SK-N-SH treated with all-trans-retinoic acid at 6 μM for 48 hours (cell line): ENCODE data around the gene SVIL.

Experiments used
- ATAC-seq: fragments of 200-7000 bp; cut with Tn5 transposase; 3 replicates; pipeline ENCODE4 v1.9.1; 2020; ENCODE audit warnings: mild to moderate bottlenecking, moderate library complexity
- ARNTL ChIP-seq: fragments of 450-650 bp; formaldehyde crosslinking; IDR thresholded peaks from 2 replicates; pipeline ENCODE4 v1.5.0; 2020; ENCODE audit warnings: low read depth, mild to moderate bottlenecking, moderate library complexity, borderline replicate concordance
- BACH2 ChIP-seq: fragments of 250-450 bp; sonication (Bioruptor Pico); IDR thresholded peaks from 2 replicates; pipeline ENCODE4 v1.9.0; 2021; ENCODE audit warnings: mild to moderate bottlenecking, borderline replicate concordance
- CSDC2 ChIP-seq: fragments of 250-450 bp; sonication (Bioruptor Pico); IDR thresholded peaks from 2 replicates; pipeline ENCODE4 v1.5.0; 2020; ENCODE audit warnings: mild to moderate bottlenecking, moderate library complexity
- ESRRG ChIP-seq: fragments of 250-450 bp; sonication (Bioruptor Pico); IDR thresholded peaks from 2 replicates; pipeline ENCODE4 v1.6.1; 2021; ENCODE audit warnings: mild to moderate bottlenecking
- GLIS3 ChIP-seq: fragments of 250-450 bp; sonication (Bioruptor Pico); IDR thresholded peaks from 2 replicates; pipeline ENCODE4 v1.5.0; 2020; ENCODE audit warnings: mild to moderate bottlenecking, moderate library complexity
- ISL1 ChIP-seq: fragments of 250-450 bp; sonication (Bioruptor Pico); IDR thresholded peaks from 2 replicates; pipeline ENCODE4 v2.1.2; 2022; ENCODE audit warnings: mild to moderate bottlenecking, moderate library complexity
- OSR1 ChIP-seq: fragments of 250-450 bp; sonication (Bioruptor Pico); IDR thresholded peaks from 2 replicates; pipeline ENCODE4 v1.8.0; 2022; ENCODE audit warnings: moderate library complexity, mild to moderate bottlenecking, inconsistent platforms
- PPARA ChIP-seq: fragments of 250-450 bp; sonication (Bioruptor Pico); IDR thresholded peaks from 2 replicates; pipeline ENCODE4 v1.5.0; 2020; ENCODE audit warnings: mild to moderate bottlenecking, borderline replicate concordance
- SNAI2 ChIP-seq: fragments of 250-450 bp; sonication (Bioruptor Pico); IDR thresholded peaks from 2 replicates; pipeline ENCODE4 v1.5.0; 2020; ENCODE audit warnings: mild to moderate bottlenecking, moderate library complexity
- TCF4 ChIP-seq: fragments of 250-450 bp; sonication (Bioruptor Pico); IDR thresholded peaks from 2 replicates; pipeline ENCODE4 v1.8.0; 2021; ENCODE audit warnings: mild to moderate bottlenecking, moderate library complexity, borderline replicate concordance
- TOX ChIP-seq: fragments of 250-450 bp; sonication (Bioruptor Pico); IDR thresholded peaks from 2 replicates; pipeline ENCODE4 v1.8.0; 2021; ENCODE audit warnings: mild to moderate bottlenecking, moderate library complexity, borderline replicate concordance
- ZC3H10 ChIP-seq: fragments of 250-450 bp; sonication (Bioruptor Pico); IDR thresholded peaks from 2 replicates; pipeline ENCODE4 v1.5.1; 2021; ENCODE audit warnings: mild to moderate bottlenecking, moderate library complexity
- ZFP3 ChIP-seq: fragments of 250-450 bp; sonication (Bioruptor Pico); IDR thresholded peaks from 2 replicates; pipeline ENCODE4 v1.5.0; 2020; ENCODE audit warnings: mild to moderate bottlenecking, moderate library complexity
- ZFP30 ChIP-seq: fragments of 450-650 bp; formaldehyde crosslinking; IDR thresholded peaks from 2 replicates; pipeline ENCODE4 v1.5.0; 2022; ENCODE audit warnings: mild to moderate bottlenecking, moderate library complexity
- ZNF565 ChIP-seq: fragments of 450-650 bp; formaldehyde crosslinking; conservative IDR thresholded peaks from 2 replicates; pipeline ENCODE4 v1.5.0; 2020; ENCODE audit warnings: low read depth, mild to moderate bottlenecking, moderate library complexity
- ZNF70 ChIP-seq: fragments of 450-650 bp; formaldehyde crosslinking; IDR thresholded peaks from 2 replicates; pipeline ENCODE4 v1.5.0; 2020; ENCODE audit warnings: mild to moderate bottlenecking, moderate library complexity
- ZNF8 ChIP-seq: fragments of 450-650 bp; formaldehyde crosslinking; IDR thresholded peaks from 2 replicates; pipeline ENCODE4 v1.5.0; 2020; ENCODE audit warnings: mild to moderate bottlenecking, moderate library complexity
- TF ChIP-seq, protein P1 (sequence below): fragments of 250-450 bp; sonication (Bioruptor Pico); IDR thresholded peaks from 2 replicates; pipeline ENCODE4 v1.5.0; 2020; ENCODE audit warnings: mild to moderate bottlenecking, moderate library complexity
- TF ChIP-seq, protein P2 (sequence below): fragments of 250-450 bp; sonication (Bioruptor Pico); IDR thresholded peaks from 2 replicates; pipeline ENCODE4 v1.8.0; 2020; ENCODE audit warnings: mild to moderate bottlenecking, moderate library complexity, borderline replicate concordance
- TF ChIP-seq, protein P3 (sequence below): fragments of 250-450 bp; sonication (Bioruptor Pico); IDR thresholded peaks from 2 replicates; pipeline ENCODE4 v1.5.1; 2020; ENCODE audit warnings: low read depth, mild to moderate bottlenecking, moderate library complexity
- TF ChIP-seq, protein P4 (sequence below): fragments of 250-450 bp; sonication (Bioruptor Pico); IDR thresholded peaks from 2 replicates; pipeline ENCODE4 v1.8.0; 2021; ENCODE audit warnings: low read depth, mild to moderate bottlenecking, moderate library complexity, borderline replicate concordance
- TF ChIP-seq, protein P5 (sequence below): fragments of 250-450 bp; sonication (Bioruptor Pico); IDR thresholded peaks from 2 replicates; pipeline ENCODE4 v1.5.1; 2021; ENCODE audit warnings: mild to moderate bottlenecking, moderate library complexity

Gene SVIL

DNA sequence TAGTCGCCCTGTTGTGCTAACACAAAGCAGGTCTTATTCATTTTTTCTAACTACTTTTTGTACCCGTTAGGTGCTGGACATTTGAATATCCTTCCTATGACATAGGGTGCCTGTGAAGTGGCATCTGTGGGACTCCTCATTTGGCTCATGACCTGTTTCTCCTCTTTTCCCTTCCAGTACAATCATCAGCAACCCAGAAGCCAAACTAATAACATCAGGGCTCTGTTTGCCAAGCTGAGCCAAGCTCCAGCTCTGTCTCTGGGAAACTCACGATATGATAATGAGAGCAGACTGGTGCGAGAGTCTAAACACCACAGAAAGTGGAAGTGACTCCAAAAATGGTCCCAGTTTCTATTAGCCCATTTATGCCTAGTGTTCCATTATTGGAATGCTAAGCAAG, 92.0 kb downstream of the SVIL start:
- TF ChIP-seq TCF4 (no peak), ESRRG (CRISPR knock-in tag) (no peak), PPARA (no peak), TOX (CRISPR knock-in tag) (no peak), ZFP3 (CRISPR knock-in tag) (no peak), ZNF70 (CRISPR knock-in tag) (no peak), SNAI2 (CRISPR knock-in tag) (no peak), ZNF8 (CRISPR knock-in tag) (no peak), BACH2 (CRISPR knock-in tag) (no peak), ISL1 (CRISPR knock-in tag) (no peak), CSDC2 (CRISPR knock-in tag) (no peak), ZNF565 (CRISPR knock-in tag) (no peak), ZC3H10 (CRISPR knock-in tag) (no peak), OSR1 (CRISPR knock-in tag) (no peak), GLIS3 (CRISPR knock-in tag) (no peak)
- TF ChIP-seq, protein P1, sequence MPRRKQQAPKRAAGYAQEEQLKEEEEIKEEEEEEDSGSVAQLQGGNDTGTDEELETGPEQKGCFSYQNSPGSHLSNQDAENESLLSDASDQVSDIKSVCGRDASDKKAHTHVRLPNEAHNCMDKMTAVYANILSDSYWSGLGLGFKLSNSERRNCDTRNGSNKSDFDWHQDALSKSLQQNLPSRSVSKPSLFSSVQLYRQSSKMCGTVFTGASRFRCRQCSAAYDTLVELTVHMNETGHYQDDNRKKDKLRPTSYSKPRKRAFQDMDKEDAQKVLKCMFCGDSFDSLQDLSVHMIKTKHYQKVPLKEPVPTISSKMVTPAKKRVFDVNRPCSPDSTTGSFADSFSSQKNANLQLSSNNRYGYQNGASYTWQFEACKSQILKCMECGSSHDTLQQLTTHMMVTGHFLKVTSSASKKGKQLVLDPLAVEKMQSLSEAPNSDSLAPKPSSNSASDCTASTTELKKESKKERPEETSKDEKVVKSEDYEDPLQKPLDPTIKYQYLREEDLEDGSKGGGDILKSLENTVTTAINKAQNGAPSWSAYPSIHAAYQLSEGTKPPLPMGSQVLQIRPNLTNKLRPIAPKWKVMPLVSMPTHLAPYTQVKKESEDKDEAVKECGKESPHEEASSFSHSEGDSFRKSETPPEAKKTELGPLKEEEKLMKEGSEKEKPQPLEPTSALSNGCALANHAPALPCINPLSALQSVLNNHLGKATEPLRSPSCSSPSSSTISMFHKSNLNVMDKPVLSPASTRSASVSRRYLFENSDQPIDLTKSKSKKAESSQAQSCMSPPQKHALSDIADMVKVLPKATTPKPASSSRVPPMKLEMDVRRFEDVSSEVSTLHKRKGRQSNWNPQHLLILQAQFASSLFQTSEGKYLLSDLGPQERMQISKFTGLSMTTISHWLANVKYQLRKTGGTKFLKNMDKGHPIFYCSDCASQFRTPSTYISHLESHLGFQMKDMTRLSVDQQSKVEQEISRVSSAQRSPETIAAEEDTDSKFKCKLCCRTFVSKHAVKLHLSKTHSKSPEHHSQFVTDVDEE: no peak
- TF ChIP-seq, protein P2, sequence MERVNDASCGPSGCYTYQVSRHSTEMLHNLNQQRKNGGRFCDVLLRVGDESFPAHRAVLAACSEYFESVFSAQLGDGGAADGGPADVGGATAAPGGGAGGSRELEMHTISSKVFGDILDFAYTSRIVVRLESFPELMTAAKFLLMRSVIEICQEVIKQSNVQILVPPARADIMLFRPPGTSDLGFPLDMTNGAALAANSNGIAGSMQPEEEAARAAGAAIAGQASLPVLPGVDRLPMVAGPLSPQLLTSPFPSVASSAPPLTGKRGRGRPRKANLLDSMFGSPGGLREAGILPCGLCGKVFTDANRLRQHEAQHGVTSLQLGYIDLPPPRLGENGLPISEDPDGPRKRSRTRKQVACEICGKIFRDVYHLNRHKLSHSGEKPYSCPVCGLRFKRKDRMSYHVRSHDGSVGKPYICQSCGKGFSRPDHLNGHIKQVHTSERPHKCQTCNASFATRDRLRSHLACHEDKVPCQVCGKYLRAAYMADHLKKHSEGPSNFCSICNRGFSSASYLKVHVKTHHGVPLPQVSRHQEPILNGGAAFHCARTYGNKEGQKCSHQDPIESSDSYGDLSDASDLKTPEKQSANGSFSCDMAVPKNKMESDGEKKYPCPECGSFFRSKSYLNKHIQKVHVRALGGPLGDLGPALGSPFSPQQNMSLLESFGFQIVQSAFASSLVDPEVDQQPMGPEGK (CRISPR knock-in tag): no peak
- TF ChIP-seq, protein P3, sequence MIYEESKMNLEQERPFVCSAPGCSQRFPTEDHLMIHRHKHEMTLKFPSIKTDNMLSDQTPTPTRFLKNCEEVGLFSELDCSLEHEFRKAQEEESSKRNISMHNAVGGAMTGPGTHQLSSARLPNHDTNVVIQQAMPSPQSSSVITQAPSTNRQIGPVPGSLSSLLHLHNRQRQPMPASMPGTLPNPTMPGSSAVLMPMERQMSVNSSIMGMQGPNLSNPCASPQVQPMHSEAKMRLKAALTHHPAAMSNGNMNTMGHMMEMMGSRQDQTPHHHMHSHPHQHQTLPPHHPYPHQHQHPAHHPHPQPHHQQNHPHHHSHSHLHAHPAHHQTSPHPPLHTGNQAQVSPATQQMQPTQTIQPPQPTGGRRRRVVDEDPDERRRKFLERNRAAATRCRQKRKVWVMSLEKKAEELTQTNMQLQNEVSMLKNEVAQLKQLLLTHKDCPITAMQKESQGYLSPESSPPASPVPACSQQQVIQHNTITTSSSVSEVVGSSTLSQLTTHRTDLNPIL (CRISPR knock-in tag): no peak
- TF ChIP-seq, protein P4, sequence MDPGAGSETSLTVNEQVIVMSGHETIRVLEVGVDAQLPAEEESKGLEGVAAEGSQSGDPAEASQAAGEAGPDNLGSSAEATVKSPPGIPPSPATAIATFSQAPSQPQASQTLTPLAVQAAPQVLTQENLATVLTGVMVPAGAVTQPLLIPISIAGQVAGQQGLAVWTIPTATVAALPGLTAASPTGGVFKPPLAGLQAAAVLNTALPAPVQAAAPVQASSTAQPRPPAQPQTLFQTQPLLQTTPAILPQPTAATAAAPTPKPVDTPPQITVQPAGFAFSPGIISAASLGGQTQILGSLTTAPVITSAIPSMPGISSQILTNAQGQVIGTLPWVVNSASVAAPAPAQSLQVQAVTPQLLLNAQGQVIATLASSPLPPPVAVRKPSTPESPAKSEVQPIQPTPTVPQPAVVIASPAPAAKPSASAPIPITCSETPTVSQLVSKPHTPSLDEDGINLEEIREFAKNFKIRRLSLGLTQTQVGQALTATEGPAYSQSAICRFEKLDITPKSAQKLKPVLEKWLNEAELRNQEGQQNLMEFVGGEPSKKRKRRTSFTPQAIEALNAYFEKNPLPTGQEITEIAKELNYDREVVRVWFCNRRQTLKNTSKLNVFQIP: no peak
- TF ChIP-seq, protein P5, sequence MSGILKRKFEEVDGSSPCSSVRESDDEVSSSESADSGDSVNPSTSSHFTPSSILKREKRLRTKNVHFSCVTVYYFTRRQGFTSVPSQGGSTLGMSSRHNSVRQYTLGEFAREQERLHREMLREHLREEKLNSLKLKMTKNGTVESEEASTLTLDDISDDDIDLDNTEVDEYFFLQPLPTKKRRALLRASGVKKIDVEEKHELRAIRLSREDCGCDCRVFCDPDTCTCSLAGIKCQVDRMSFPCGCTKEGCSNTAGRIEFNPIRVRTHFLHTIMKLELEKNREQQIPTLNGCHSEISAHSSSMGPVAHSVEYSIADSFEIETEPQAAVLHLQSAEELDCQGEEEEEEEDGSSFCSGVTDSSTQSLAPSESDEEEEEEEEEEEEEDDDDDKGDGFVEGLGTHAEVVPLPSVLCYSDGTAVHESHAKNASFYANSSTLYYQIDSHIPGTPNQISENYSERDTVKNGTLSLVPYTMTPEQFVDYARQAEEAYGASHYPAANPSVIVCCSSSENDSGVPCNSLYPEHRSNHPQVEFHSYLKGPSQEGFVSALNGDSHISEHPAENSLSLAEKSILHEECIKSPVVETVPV (CRISPR knock-in tag): no peak
- ATAC-seq: no peak

DNA sequence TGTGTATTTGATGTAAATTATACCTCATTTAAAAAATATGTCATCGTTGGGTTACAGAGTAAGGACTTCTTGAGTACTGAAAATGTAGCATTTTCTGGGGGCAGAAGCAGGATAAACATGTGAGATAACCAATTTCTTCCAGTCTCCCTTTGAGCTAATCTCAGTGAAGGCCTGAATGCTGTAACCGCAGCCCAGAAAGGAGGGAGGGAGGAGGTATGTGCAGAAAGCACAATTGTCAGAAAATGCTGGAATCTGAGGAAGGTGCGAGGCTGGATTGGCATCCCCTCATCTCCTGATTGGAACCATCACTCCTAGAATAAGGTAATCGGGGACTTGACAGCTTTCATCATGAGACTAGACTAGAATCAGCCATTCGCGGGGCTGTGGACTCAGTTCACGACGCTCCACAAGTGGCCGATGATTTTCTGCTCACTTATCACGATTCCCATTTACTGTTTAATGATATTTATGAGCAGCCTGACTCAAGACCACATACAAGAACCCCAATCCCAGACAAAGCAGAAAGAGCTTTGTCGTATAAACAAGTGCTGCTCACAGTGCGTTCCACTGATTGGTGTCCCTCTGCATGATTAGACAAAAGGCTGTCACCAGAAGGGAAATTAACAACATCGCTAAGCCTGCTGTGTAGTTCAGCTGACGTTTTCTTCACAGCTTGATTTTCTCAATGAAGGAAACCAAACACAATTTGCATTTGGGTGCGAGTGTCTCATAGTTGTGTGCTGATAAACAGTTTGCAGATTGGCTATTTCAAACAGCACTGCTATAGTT, 93.2 kb downstream of the SVIL start:
- no peak for TF ChIP-seq ZFP30 (CRISPR knock-in tag)
- TF ChIP-seq, protein P4: no peak
- TF ChIP-seq, protein P5 (CRISPR knock-in tag): no peak
- TF ChIP-seq, protein P2 (CRISPR knock-in tag): no peak
- TF ChIP-seq ZNF70 (CRISPR knock-in tag): no peak
- no peak for TF ChIP-seq ZC3H10 (CRISPR knock-in tag)
- TF ChIP-seq ZNF8 (CRISPR knock-in tag): no peak
- TF ChIP-seq ESRRG (CRISPR knock-in tag): no peak
- TF ChIP-seq ZNF565 (CRISPR knock-in tag): no peak
- no peak for TF ChIP-seq ISL1 (CRISPR knock-in tag)
- TF ChIP-seq CSDC2 (CRISPR knock-in tag): no peak
- no peak for TF ChIP-seq TCF4
- TF ChIP-seq PPARA: no peak
- TF ChIP-seq ARNTL (CRISPR knock-in tag): no peak
- TF ChIP-seq, all 23 proteins: peak for 0

More for the DNA sequence above, 93.2 kb downstream of the SVIL start:
- no peak for ATAC-seq
